OCI-LY3 (cell line): ENCODE data around the gene ALOX15.

Source experiments
- H2AFZ ChIP-seq: fragments of 200-600, 300-600 bp; shearing (Covaris generic); 2 replicates; pipeline ENCODE4 v1.6.0; 2014; ENCODE audit warnings: antibody characterized with exemption, low read depth, low read length
- H3K27ac ChIP-seq: fragments of 200-600, 300-600 bp; sonication (generic); 2 replicates; pipeline ENCODE4 v1.5.1; 2014; ENCODE audit warnings: mild to moderate bottlenecking, low read length, moderate library complexity, mixed read lengths
- H3K27me3 ChIP-seq: fragments of 200-600, 300-600 bp; sonication (generic); 2 replicates; pipeline ENCODE4 v1.6.1; 2014; ENCODE audit warnings: low read depth, low read length, mixed read lengths
- H3K36me3 ChIP-seq: fragments of 200-600, 300-600 bp; sonication (generic); replicated peaks from 2 replicates; pipeline ENCODE3; 2014; ENCODE audit warnings: low read depth, low read length, mixed read lengths
- H3K4me1 ChIP-seq: fragments of 300-600, 200-600 bp; sonication (generic); 2 replicates; pipeline ENCODE4 v1.6.1; 2014; ENCODE audit warnings: low read length, mixed read lengths
- H3K4me2 ChIP-seq: fragments of 200-600, 300-600 bp; sonication (generic); 2 replicates; pipeline ENCODE4 v1.6.1; 2014; ENCODE audit warnings: low read length, mixed read lengths
- H3K4me3 ChIP-seq: fragments of 300-600, 200-600 bp; sonication (generic); 2 replicates; pipeline ENCODE4 v1.5.1; 2014; ENCODE audit warnings: antibody characterized with exemption, mild to moderate bottlenecking, low read length, moderate library complexity
- H3K79me2 ChIP-seq: fragments of 300-600, 200-600 bp; shearing (Covaris generic); 2 replicates; pipeline ENCODE4 v1.6.1; 2014; ENCODE audit warnings: mild to moderate bottlenecking, low read length, mixed read lengths
- H3K9ac ChIP-seq: fragments of 300-600, 200-600 bp; shearing (Covaris generic); 2 replicates; pipeline ENCODE4 v1.6.0; 2014; ENCODE audit warnings: mild to moderate bottlenecking, low read length, moderate library complexity
- H3K9me3 ChIP-seq: fragments of 200-600, 300-600 bp; shearing (Covaris generic); 2 replicates; pipeline ENCODE4 v1.6.1; 2014; ENCODE audit warnings: low read length, mixed read lengths; ENCODE audit not compliant: insufficient read depth
- H4K20me1 ChIP-seq: fragments of 200-600, 300-600 bp; sonication (generic); 2 replicates; pipeline ENCODE4 v1.6.1; 2016; ENCODE audit warnings: low read length, mixed read lengths; ENCODE audit not compliant: insufficient read depth
- CTCF ChIP-seq: fragments of 200-600, 300-600 bp; sonication (generic); IDR thresholded peaks from 2 replicates; pipeline ENCODE4 v1.5.1; 2014; ENCODE audit warnings: antibody characterized with exemption, low read length, low read depth
- EZH2phosphoT487 ChIP-seq: fragments of 200-600 bp; shearing (Covaris generic); IDR thresholded peaks from 2 replicates; pipeline ENCODE4 v1.6.1; 2018; ENCODE audit warnings: antibody characterized with exemption, mixed run types, low read depth

The ALOX15 gene

GRCh38 chr17:4583206-4583605, 58.3 kb downstream of the ALOX15 start:
- no peak overlapping the region for H3K4me3 ChIP-seq
- no peaks in the 10 kb centered on the region for H4K20me1 ChIP-seq

GRCh38 chr17:4582691-4583090, 58.8 kb downstream of the ALOX15 start:
- no peak overlapping the region for H3K9ac ChIP-seq
- H3K4me2 ChIP-seq = no peak overlapping the region
- no peak overlapping the region for H3K27ac ChIP-seq
- no peak overlapping the region for H3K4me3 ChIP-seq
- no peaks in the 10 kb centered on the region for H4K20me1 ChIP-seq
- H3K27me3 ChIP-seq = no peaks in the 10 kb centered on the region
- H2AFZ ChIP-seq = no peak overlapping the region
- H3K4me1 ChIP-seq = no peaks in the 10 kb centered on the region
- TF ChIP-seq EZH2phosphoT487 (no peak), CTCF (no peak)
- no peaks in the 10 kb centered on the region for H3K36me3 ChIP-seq
- no peaks in the 10 kb centered on the region for H3K79me2 ChIP-seq
- H3K9me3 ChIP-seq = no peaks in the 10 kb centered on the region

More at GRCh38 chr17:4583206-4583605, 58.3 kb downstream of the ALOX15 start:
- no peaks in the 10 kb centered on the region for H3K9me3 ChIP-seq
- TF ChIP-seq EZH2phosphoT487 = no peak
- no peak for TF ChIP-seq CTCF
- H3K4me1 ChIP-seq = no peaks in the 10 kb centered on the region
- no peaks in the 10 kb centered on the region for H3K27me3 ChIP-seq
- H3K9ac ChIP-seq = no peak overlapping the region
- H3K79me2 ChIP-seq = no peaks in the 10 kb centered on the region
- no peak overlapping the region for H2AFZ ChIP-seq
- H3K4me2 ChIP-seq = no peak overlapping the region
- no peak overlapping the region for H3K27ac ChIP-seq
- H3K36me3 ChIP-seq = no peaks in the 10 kb centered on the region

- no peaks in the 10 kb centered on the region for H3K4me1 ChIP-seq
- TF ChIP-seq EZH2phosphoT487 (no peak), CTCF (no peak)
- no peak overlapping the region for H2AFZ ChIP-seq
- no peak overlapping the region for H3K9ac ChIP-seq
- H3K4me3 ChIP-seq = no peak overlapping the region
- H3K36me3 ChIP-seq = no peaks in the 10 kb centered on the region
- no peaks in the 10 kb centered on the region for H3K79me2 ChIP-seq
- no peak overlapping the region for H3K27ac ChIP-seq
- no peak overlapping the region for H3K4me2 ChIP-seq
- no peaks in the 10 kb centered on the region for H3K27me3 ChIP-seq
- H4K20me1 ChIP-seq = no peaks in the 10 kb centered on the region
- no peaks in the 10 kb centered on the region for H3K9me3 ChIP-seq
Observed at GRCh38 chr17:4582101-4582501, 59.4 kb downstream of the ALOX15 start.
